GM18909 (cell line): ENCODE results near the gene LCN6.

ENCODE experiments used
- ATAC-seq: cut with Tn5 transposase; IDR thresholded peaks from one replicate; pipeline ENCODE4 v1.9.1; 2021; ENCODE audit warnings: mild to moderate bottlenecking; ENCODE audit not compliant: unreplicated experiment, poor library complexity

The LCN6 gene

DNA sequence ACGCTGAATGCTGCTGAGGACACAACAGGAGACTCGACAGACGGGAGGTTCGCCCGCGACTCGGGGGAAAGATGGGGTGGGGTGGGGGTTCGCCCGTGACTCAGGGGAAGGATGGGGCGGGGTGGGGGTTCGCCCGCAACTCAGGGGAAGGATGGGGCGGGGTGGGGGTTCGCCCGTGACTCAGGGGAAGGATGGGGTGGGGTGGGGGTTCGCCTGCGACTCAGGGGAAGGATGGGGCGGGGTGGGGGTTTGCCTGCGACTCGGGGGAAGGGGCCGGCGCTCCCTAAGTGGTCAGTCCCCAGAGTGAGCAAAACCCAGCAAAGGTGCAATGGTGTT lies 2.2 kb downstream of the LCN6 start:
- no peak for ATAC-seq

DNA sequence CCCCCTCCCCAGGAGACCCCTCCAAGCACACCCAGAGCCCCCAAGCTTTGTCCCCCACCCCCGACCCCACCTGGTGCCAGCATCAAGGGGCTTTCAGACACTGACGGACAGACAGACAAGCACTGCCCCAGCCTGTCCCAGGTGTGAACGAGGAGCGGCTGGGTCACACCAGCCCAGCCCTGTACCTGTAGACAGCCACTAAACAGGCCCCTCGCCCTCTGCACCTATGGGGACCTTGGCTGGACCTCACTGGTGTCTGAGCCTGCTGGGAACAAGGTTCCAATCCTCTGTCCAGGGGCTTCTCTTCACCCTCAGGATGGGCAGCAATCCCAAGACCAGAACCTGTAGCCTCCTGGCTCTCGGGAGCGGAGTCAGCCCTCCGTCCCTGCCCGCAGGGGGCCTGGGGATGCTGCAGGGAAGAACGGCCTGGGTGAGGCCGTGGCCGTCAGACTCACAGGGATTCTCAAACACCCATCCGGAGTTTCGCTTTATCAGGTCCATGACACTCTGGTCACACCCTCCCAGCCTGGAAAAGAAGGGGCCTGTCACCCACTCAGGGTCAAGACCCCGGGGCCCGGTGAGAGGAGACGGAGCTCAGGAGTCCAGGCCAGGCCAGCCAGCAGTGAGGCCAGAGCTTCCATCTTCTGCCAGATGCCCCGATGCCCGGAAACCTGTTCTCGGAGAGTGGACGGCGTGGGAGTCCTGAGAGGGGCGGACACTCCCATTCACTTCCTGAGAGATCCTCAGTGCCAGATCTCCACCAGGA lies 2.8 kb downstream of the LCN6 start:
- no peak for ATAC-seq

DNA sequence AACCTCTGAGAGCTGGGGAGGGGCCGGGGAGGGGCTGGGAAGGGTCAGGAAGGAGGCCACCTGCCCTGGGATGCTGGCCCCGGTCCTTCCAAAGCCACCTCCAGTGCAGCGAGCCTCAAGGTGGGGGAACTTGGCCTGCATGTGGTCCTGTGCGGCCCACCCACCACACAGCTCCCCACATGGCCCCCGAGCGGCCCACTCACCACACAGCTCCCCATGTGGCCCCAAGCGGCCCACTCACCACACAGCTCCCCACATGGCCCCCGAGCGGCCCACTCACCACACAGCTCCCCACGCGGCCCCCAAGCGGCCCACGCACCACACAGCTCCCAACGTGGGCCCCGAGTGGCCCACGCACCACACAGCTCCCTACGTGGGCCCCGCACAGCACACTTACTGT lies 3.6 kb downstream of the LCN6 start:
- no peak for ATAC-seq

DNA sequence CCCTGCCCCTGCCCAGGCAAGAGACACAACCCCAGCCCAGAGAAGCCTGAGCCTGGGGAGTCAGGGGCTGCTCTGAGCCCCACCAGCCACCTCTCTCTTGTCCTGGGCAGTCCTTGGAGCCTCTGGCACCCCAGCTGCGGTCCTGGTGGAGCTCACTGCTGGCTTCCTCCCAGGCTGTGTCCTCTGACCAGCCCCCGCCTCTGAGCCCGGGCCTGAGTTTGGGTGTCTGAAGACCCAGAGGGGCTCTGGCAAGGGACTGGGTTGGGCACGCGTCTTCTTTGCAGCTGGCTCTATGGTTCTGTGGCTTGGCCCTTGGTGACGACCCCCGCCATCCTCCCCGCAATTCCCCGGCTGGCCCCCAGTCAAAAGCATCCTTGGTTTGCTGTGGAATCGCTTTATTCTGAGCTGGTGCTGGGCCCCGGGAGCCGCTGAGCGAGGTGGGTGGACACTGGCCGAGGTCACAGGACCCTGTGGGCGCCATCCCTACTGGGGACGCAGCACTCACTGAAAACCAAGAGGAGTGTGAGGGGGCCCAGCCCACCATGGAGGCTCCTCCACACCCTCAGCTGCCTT lies 4.6 kb downstream of the LCN6 start:
- no peak for ATAC-seq

- ATAC-seq, result no peak
Measured at GRCh38 chr9:136742591-136743391, 5.5 kb downstream of the LCN6 start, which contains the start of gene LCN10. LCN10 (minus strand) TSS chr9:136742940; CDS start chr9:136742903, 37 bp downstream.

- no peak for ATAC-seq
Measured at GRCh38 chr9:136741883-136742571, 6.3 kb downstream of the LCN6 start.

- ATAC-seq, result no peak
Measured at GRCh38 chr9:136740971-136741882, 7.1 kb downstream of the LCN6 start.

DNA sequence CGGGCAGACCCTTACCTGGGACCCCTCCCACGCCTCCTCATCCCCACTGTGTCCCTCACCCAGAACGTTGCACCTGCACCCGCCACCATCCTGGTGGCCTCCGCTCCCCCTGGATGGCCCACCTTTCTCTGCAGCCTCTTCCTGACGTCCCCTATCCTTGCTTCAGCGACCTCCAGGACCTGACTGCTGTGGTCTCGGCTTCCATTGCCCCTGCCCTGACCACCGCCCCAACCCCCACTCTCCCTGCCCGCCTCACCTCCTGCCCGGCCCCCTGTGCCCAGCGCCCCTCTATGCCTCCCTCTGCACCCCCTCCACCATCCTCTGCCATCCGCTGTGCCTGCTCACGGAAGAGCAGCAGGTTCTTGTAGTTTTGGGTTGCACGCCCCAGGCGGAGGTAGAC lies 7.8 kb downstream of the LCN6 start:
- no peak for ATAC-seq

DNA sequence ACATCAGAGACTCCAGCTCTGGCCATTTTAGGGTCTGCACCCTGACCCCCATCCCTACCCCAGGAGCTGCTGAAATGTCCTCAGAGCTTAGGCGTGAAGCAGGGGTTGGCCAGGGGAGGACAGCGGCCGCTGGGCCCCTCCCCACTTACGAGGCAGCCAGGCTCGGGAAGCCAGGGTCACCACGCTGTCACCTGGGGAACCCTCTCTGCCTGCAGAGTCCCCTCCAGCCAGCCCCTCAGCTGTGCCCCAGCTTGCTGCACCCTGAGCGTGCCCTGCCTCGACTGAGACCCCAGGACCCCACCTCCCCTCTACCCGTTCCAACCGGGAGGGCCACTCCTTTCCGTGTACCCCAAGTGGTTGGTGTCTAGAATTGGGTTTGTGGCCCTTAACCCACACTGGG lies 8.3 kb downstream of the LCN6 start:
- no peak for ATAC-seq

- ATAC-seq, result no peak
Measured at GRCh38 chr9:136739509-136739908, 8.8 kb downstream of the LCN6 start.

GRCh38 chr9:136738960-136739359 lies 9.4 kb downstream of the LCN6 start:
- ATAC-seq, result no peak

DNA sequence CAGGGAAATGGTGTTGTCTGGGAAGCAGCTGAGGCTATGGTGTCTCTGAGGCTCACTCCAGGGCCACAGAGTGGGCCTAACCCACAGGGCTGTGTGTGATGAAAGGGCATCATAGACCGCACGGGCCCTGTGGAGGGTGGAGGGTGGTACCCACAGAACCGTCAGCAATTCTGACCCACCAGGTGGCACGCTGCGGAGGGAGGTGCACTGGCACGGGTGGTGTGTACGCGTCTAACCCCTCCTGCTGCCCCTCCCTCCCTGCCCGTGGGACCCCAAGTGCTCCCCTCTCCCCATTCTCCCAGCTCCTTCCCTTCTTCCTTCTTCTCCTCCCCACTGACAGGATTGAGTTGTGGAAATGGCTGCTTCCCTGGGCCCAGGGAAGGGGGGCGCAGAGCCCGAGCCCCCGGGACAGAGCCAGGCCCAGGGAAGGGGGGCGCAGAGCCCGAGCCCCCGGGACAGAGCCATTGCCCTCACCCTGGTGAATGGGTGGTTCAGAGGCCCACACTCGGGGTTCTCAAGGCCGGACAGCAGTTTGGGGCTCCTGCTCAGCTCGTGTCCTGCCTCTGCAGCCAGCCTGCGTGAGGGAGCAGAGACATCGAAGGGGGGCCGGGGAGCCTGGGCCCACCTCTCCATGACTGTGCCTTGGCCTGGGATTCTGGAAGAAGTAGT lies 12.4 kb downstream of the LCN6 start:
- ATAC-seq, result no peak

- ATAC-seq, result no peak
Measured at GRCh38 chr9:136734837-136735496, 13.4 kb downstream of the LCN6 start.

- no peak for ATAC-seq
Measured at GRCh38 chr9:136733611-136734010, 14.7 kb downstream of the LCN6 start.

DNA sequence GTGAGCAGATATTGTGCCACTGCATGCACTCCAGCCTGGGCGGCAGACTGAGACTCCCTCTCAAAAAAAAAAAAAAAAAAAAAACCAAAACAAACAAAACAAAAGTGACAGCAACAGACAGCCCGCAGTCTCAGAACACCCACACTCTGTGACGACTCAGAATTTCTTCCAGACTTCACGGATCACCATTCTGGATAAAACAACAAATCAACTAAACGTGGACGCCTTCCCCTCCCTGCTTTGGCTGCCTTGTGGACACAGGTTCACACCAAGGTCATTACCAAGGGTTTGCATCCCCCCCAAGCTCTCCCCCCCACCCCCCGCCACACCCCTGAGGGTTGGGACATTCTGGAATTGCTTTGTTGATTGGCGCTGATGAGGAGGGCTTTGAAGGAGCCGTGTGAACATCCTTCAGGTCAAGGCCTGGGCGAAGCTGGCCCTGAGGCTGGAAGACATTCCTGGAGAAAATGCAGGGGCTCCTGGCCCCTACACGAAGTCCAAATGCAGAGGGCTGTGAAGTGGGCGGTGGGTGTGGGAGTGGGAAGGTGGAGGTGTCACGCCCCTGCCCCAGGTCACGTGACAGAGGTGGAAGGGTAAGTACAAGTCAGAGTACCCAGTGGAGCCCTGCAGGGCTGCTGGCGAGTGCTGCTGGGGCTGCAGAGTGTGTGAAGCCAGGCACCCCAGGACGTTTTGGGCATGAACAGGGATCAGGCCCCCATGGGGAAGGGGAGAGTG lies 15.7 kb downstream of the LCN6 start:
- ATAC-seq, result no peak

DNA sequence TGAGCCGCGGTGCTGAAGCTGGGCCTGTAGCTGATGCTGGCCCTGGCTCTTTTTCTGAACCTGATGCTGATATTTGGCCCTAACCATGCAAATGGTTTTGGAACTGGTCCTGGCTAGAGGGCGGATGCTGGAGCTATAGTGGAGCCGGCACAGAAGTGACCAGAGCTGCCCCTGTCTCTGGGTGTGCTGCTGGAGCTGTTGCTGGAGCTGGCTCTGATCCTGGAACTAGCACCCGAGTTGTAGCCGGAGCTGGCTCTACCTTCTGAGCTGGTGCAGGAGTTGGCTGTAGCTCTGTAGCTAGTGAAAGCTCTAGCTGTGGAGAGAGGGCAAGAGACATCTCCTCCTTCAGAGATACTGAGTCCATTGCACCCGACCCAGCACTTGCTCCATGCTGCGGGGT lies 18.4 kb downstream of the LCN6 start:
- ATAC-seq, result no peak

- no peak for ATAC-seq
Measured at GRCh38 chr9:136729144-136729543, 19.2 kb downstream of the LCN6 start.

GRCh38 chr9:136728548-136729123 lies 19.7 kb downstream of the LCN6 start:
- ATAC-seq, result peak; percentile 21
